Measurements from ENCODE around the gene PCSK9.
A peak's percentile ranks its signal among the peaks of the same experiment; 100 is the strongest.
"Not testable (repeated sequence)": the region's sequence is repeated elsewhere in the genome, so short reads cannot be mapped to it uniquely, and the experiment has no call there.

PCSK9 gene

GRCh38 chr1:55010194-55010886 is 29.0 kb upstream of the PCSK9 start:
- no peak for ATAC-seq
- no peak for DNase-seq

- DNase-seq (no peak), ATAC-seq (no peak)
These were observed 28.5 kb upstream of the PCSK9 start for GRCh38 chr1:55010887-55011217.

- no peak for ATAC-seq
These were observed 26.7 kb upstream of the PCSK9 start for GRCh38 chr1:55012661-55013060.

GRCh38 chr1:55015123-55015522 is 24.2 kb upstream of the PCSK9 start:
- ATAC-seq (no peak), DNase-seq (no peak)

More at GRCh38 chr1:55012661-55013060, 26.7 kb upstream of the PCSK9 start:
- DNase-seq, result no peak

- DNase-seq, result no peak
- no peak for ATAC-seq
These were observed 23.4 kb upstream of the PCSK9 start for GRCh38 chr1:55015731-55016620.

GRCh38 chr1:55018395-55018794 is 21.0 kb upstream of the PCSK9 start:
- no peak for DNase-seq
- ATAC-seq, result no peak

GRCh38 chr1:55021942-55022546 is 17.3 kb upstream of the PCSK9 start:
- ATAC-seq, result peak; percentile 96
- DNase-seq, result peak; percentile 81

- not testable (repeated sequence) for DNase-seq, ATAC-seq
These were observed 15.2 kb upstream of the PCSK9 start for GRCh38 chr1:55024163-55024562.

- not testable (repeated sequence) for ATAC-seq, DNase-seq
These were observed 12.7 kb upstream of the PCSK9 start for GRCh38 chr1:55026682-55027081.

GRCh38 chr1:55031098-55031497 is 8.2 kb upstream of the PCSK9 start:
- DNase-seq, result not testable (repeated sequence)

GRCh38 chr1:55033265-55033614 is 6.1 kb upstream of the PCSK9 start:
- no peak for DNase-seq
- no peak for ATAC-seq

More at GRCh38 chr1:55031098-55031497, 8.2 kb upstream of the PCSK9 start:
- not testable (repeated sequence) for ATAC-seq

GRCh38 chr1:55034476-55035133 is 4.7 kb upstream of the PCSK9 start:
- ATAC-seq, result no peak

GRCh38 chr1:55035904-55036303 is 3.4 kb upstream of the PCSK9 start:
- no peak for DNase-seq
- no peak for ATAC-seq

More at GRCh38 chr1:55034476-55035133, 4.7 kb upstream of the PCSK9 start:
- no peak for DNase-seq

GRCh38 chr1:55037733-55038551 is 1.4 kb upstream of the PCSK9 start:
- DNase-seq (no peak), ATAC-seq (no peak)

- DNase-seq (no peak), ATAC-seq (no peak)
These were observed 853 bp upstream of the PCSK9 start for GRCh38 chr1:55038552-55038838.

- ATAC-seq (no peak), DNase-seq (no peak)
These were observed 390 bp upstream of the PCSK9 start for GRCh38 chr1:55038974-55039341.

GRCh38 chr1:55040083-55040932 is 960 bp downstream of the PCSK9 start:
- DNase-seq (no peak), ATAC-seq (no peak)

GRCh38 chr1:55040933-55041494 is 1.7 kb downstream of the PCSK9 start:
- ATAC-seq (peak; percentile 54), DNase-seq (no peak)

- ATAC-seq, result no peak
- DNase-seq, result no peak
These were observed 2.3 kb downstream of the PCSK9 start for GRCh38 chr1:55041613-55042012.

- no peak for ATAC-seq
- DNase-seq, result no peak
These were observed 3.7 kb downstream of the PCSK9 start for GRCh38 chr1:55043011-55043410.

- ATAC-seq, result no peak
- no peak for DNase-seq
These were observed 4.4 kb downstream of the PCSK9 start for GRCh38 chr1:55043726-55044125.

Measured in stimulated activated naive CD8-positive, alpha-beta T cell treated with anti-CD3 and anti-CD28 coated beads, Interleukin-15, Interleukin-2, amounts not matched to agents 100 U/mL and 50 U/mL, for 24 hours (primary cell).